ENCODE measurements around the gene ZNF750.

DNA sequence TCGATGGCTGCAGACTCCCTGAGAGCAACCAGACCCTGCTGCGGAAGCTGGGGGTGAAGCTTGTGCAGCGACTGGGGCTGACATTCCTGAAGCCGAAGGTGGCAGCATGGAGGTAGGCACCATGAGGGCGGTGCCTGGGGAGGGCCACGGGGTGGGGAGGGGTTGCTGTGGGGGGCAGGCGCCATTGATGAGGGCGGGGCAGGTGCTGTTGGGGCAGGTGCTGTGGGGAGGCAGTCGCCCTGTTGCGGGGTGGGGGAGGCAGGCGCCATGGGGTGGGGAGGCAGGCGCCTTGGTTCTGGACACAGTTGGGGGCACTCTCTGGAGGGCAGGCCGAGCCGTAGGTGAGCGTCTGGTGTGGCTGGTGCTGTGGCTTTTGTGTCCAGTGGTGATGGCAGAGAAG lies 38.9 kb downstream of the ZNF750 start:
- no peak for TF ChIP-seq CTCF (conservative IDR thresholded peaks at IDR 0.05)
- no peak for TF ChIP-seq EZH2 (IDR thresholded peaks at IDR 0.05; ENCODE audit: low read depth)
